HG02981 (cell line): ENCODE results near the gene KRTAP5-1.

Source experiments
- ATAC-seq: cut with Tn5 transposase; IDR thresholded peaks from one replicate; pipeline ENCODE4 v1.9.1; 2021; ENCODE audit warnings: mild to moderate bottlenecking, moderate library complexity; ENCODE audit not compliant: unreplicated experiment

The KRTAP5-1 gene

GRCh38 chr11:1573077-1573902, 11.8 kb downstream of the KRTAP5-1 start:
- no peak for ATAC-seq

GRCh38 chr11:1572197-1573076, 12.6 kb downstream of the KRTAP5-1 start, which contains the start of gene DUSP8:
Gene DUSP8, minus strand, starts transcription at chr11:1572271. Its CDS starts 6,445 bp downstream, at chr11:1565826.
- ATAC-seq, result peak; percentile 66

GRCh38 chr11:1571760-1572196, 13.3 kb downstream of the KRTAP5-1 start:
- ATAC-seq, result no peak

GRCh38 chr11:1570896-1571759, 14.0 kb downstream of the KRTAP5-1 start:
- ATAC-seq, result no peak

GRCh38 chr11:1570531-1570895, 14.6 kb downstream of the KRTAP5-1 start:
- ATAC-seq, result no peak

- ATAC-seq, result no peak
Observed at GRCh38 chr11:1570001-1570453, 15.1 kb downstream of the KRTAP5-1 start.

- ATAC-seq, result no peak
Observed at GRCh38 chr11:1569251-1569780, 15.8 kb downstream of the KRTAP5-1 start.

GRCh38 chr11:1568441-1568911, 16.6 kb downstream of the KRTAP5-1 start:
- ATAC-seq, result no peak

- no peak for ATAC-seq
Observed at GRCh38 chr11:1567721-1568100, 17.4 kb downstream of the KRTAP5-1 start.

GRCh38 chr11:1567052-1567720, 17.9 kb downstream of the KRTAP5-1 start:
- ATAC-seq, result no peak

GRCh38 chr11:1566381-1567051, 18.6 kb downstream of the KRTAP5-1 start:
- ATAC-seq, result no peak

- no peak for ATAC-seq
Observed at GRCh38 chr11:1565904-1566247, 19.2 kb downstream of the KRTAP5-1 start.

- ATAC-seq, result no peak
Observed at GRCh38 chr11:1565173-1565903, 19.7 kb downstream of the KRTAP5-1 start.

- ATAC-seq, result no peak
Observed at GRCh38 chr11:1564535-1565172, 20.4 kb downstream of the KRTAP5-1 start.

GRCh38 chr11:1563697-1564534, 21.2 kb downstream of the KRTAP5-1 start:
- no peak for ATAC-seq

- no peak for ATAC-seq
Observed at GRCh38 chr11:1563149-1563638, 21.9 kb downstream of the KRTAP5-1 start.

GRCh38 chr11:1562469-1563148, 22.5 kb downstream of the KRTAP5-1 start:
- ATAC-seq, result no peak
